GM18498 (cell line): Measurements from ENCODE around the gene LBH.

Source experiments
- ATAC-seq: cut with Tn5 transposase; IDR thresholded peaks from one replicate; pipeline ENCODE4 v1.9.1; 2021; ENCODE audit warnings: mild to moderate bottlenecking, moderate library complexity; ENCODE audit not compliant: unreplicated experiment

LBH gene

GRCh38 chr2:30272286-30272685 lies 41.0 kb downstream of the LBH start:
- no peak for ATAC-seq

GRCh38 chr2:30272761-30273573 lies 41.6 kb downstream of the LBH start:
- ATAC-seq: no peak

- ATAC-seq: no peak
These were observed 42.2 kb downstream of the LBH start for GRCh38 chr2:30273574-30273929.

GRCh38 chr2:30275256-30275655 lies 43.9 kb downstream of the LBH start:
- no peak for ATAC-seq

- no peak for ATAC-seq
These were observed 45.1 kb downstream of the LBH start for GRCh38 chr2:30276455-30276911.

GRCh38 chr2:30277582-30277981 lies 46.2 kb downstream of the LBH start:
- no peak for ATAC-seq

GRCh38 chr2:30278419-30278818 lies 47.1 kb downstream of the LBH start:
- ATAC-seq: no peak

- ATAC-seq: no peak
These were observed 49.5 kb downstream of the LBH start for GRCh38 chr2:30280596-30281434.

GRCh38 chr2:30282081-30282480 lies 50.7 kb downstream of the LBH start:
- peak; percentile 51 for ATAC-seq

GRCh38 chr2:30282721-30283120 lies 51.4 kb downstream of the LBH start:
- no peak for ATAC-seq

GRCh38 chr2:30283931-30284565 lies 52.7 kb downstream of the LBH start:
- no peak for ATAC-seq

GRCh38 chr2:30285758-30286157 lies 54.4 kb downstream of the LBH start:
- no peak for ATAC-seq

- ATAC-seq: no peak
These were observed 56.0 kb downstream of the LBH start for GRCh38 chr2:30287190-30287840.

GRCh38 chr2:30287857-30288513 lies 56.7 kb downstream of the LBH start:
- peak; percentile 70 for ATAC-seq

GRCh38 chr2:30288561-30288960 lies 57.2 kb downstream of the LBH start:
- no peak for ATAC-seq

GRCh38 chr2:30293303-30293921 lies 62.1 kb downstream of the LBH start:
- no peak for ATAC-seq

- ATAC-seq: no peak
These were observed 62.8 kb downstream of the LBH start for GRCh38 chr2:30294133-30294532.

GRCh38 chr2:30296496-30296895 lies 65.2 kb downstream of the LBH start:
- ATAC-seq: no peak

GRCh38 chr2:30298302-30298701 lies 67.0 kb downstream of the LBH start:
- ATAC-seq: no peak

- no peak for ATAC-seq
These were observed 68.8 kb downstream of the LBH start for GRCh38 chr2:30300122-30300455.
